ENCODE data around the gene DNAJB12.

DNA sequence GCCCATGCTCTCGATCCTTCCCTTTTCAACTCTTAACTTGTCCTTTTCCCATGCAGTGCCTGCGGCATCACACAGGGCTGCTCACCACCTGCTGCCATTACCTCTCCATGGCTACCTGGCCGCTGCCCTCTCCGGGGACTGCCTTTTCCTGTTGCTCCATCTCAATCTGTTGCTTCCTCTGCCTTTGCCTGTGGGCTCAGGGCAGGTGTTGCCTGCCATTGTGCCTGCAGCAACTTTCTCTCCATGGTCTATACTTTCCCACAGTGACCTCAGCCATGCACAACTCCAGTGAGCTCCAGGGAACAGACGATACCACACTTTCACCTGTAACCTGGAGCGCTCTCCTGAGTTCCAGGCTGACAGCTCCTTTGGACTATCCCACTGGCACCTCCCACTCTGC, 3.2 kb downstream of the DNAJB12 start:
- TF ChIP-seq CTCF (IDR thresholded peaks at IDR 0.05): no peak
- TF ChIP-seq POLR2A (IDR thresholded peaks at IDR 0.05): no peak

Data from adrenal gland (tissue), 5 donors.